Activated CD4-positive, alpha-beta T cell treated with anti-CD3 and anti-CD28 coated beads, Interleukin-2, Interleukin-4, amounts not matched to agents 100 ng/mL and 50 ng/mL, durations not matched to agents 16 hours and 8 hours (primary cell): Measurements from ENCODE around the gene LRRC37A3.
"Not testable (repeated sequence)": the region's sequence is repeated elsewhere in the genome, so short reads cannot be mapped to it uniquely, and the experiment has no call there.

Source experiments
- DNase-seq: peaks from one replicate; pipeline ENCODE4 v3.0.0-alpha.2; 2020; ENCODE audit warnings: low spot score

Gene LRRC37A3

GRCh38 chr17:64925244-64925643 lies 6.0 kb upstream of the LRRC37A3 start:
- not testable (repeated sequence) for DNase-seq

DNA sequence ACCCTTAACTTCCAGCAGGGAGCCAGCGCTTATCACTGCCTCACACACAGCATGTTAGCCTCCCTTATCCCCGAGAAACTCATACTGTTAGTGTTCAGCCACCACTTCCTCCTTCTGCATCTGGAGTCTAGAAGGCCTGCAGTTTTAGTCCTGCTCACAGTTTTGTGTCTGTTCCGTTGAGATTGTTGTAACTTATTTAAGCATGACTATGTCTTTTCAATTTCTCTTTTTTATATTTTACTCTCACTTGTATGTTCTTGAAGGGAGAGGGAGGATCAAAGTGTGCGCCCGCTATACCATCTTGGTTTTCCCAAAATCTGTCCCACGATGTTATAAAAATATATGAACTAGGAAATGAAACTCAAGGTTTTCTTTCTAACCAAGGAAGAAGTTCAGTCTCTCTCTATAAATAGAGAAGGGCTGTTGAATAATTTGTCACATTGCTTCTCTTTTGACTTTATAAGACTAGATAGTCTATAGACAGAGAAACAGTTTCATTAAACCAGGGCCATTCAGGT lies 3.8 kb upstream of the LRRC37A3 start:
- not testable (repeated sequence) for DNase-seq

DNA sequence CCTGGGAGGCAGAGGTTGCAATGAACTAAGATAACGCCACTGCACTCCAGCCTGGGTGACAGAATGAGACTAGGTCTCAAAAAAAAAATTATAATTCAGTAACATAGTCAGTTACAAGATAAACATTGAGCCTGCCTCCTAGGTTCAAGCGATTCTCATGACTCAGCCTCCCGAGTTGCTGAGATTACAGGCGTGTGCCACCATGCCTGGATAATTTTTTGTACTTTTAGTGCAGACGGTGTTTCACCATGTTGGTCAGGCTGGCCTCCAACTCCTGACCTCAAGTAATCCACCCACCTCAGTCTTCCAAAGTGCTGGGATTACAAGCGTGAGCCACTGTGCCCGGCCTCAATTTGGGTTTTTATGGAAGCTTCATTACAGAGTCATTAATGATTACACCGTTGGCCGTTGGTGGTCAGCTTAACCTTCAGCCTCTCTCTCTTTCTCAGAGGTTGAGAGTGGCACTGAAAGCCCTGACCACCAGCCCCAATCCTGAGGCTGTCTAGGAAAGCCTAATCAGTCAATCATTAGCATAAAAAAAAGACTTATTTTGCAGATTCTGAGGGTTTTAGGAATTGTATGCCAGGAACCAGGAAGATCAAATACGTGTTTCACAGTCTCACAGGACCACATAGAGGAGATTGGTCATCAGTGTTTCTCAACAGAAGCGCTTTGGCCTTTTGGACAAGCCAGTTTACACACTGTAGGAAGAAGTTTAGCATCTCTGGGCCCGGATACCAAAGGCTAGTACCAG lies 1.3 kb upstream of the LRRC37A3 start:
- DNase-seq: no peak

- no peak for DNase-seq
These were observed 744 bp upstream of the LRRC37A3 start for GRCh38 chr17:64920026-64920418.

DNA sequence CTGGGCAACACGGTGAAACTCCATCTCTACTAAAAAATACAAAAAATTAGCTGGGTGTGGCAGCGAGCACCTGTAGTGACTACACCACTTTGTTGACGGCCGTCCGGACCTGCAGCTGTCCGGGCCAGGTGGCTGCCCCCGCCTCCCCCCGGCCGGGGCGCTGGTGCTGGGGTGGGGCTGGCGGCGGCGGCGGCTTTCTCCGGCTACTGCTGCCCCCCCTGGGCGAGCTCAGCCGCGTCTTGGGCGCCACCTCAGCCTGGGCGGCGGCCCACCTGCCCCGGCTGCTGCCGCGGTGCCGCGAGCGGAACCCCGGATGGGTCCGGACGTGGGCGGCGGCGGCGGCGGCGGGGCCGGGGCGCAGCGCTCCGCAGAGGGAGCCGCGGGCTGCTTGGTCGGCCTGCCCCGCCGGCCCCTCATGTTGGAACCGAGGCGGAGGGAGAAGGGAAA lies 413 bp downstream of the LRRC37A3 start:
- DNase-seq: peak; percentile 29

GRCh38 chr17:64917540-64917939 lies 1.7 kb downstream of the LRRC37A3 start:
- DNase-seq: not testable (repeated sequence)

DNA sequence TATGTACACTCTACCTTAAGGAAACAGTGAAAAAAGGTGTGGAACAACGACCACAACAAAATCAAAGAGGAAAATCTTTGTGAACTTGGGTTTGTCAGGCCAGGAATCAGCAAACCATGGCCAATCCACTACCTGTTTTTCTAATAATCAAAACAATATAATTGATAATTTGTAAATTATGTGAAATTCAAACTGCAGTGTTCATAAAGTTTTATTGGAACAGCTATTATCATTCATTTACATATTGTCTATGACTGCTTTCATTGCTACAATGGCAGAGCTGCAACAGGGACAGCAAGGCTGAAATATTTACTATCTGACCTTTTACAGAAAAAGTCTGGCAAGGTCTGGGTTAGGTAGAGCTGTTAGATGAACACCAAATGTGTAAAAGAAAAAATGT lies 4.0 kb downstream of the LRRC37A3 start:
- DNase-seq: not testable (repeated sequence)

DNA sequence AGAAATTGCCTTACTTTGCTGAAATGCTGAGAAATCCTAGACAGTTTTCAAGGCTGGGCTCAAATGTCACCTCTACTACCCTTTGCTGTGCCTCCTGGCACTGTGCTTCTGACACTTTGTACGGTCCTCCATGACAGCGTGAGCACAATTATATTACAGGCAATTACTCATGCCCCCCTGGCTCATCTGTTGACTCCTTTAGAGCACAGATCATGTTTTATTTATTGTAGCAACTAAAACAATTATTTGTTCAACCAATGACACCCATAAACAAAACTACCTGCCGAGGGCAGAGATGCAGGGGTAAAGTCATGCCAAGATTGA lies 9.1 kb downstream of the LRRC37A3 start:
- DNase-seq: not testable (repeated sequence)

GRCh38 chr17:64909511-64910190 lies 9.6 kb downstream of the LRRC37A3 start:
- not testable (repeated sequence) for DNase-seq

GRCh38 chr17:64904069-64904468 lies 15.2 kb downstream of the LRRC37A3 start:
- not testable (repeated sequence) for DNase-seq

DNA sequence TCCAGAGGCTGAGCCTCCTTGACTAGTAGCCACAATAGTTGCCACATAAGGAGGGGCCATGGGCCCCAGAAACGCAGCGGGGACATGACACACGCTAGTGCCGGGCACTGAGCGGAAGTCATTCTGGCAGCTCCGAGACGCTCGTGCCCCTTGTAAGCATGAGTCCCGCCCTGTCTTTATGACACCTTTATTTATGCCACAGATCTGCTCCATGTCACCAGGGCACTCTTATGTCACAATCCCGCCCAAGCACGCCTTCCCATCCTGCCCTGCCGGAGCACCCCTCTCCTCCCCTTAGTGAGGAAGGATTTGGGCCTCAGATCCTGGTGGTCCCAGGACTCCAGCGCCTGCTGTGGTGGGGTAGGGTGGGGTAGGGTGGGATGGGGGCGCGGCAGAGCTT lies 22.1 kb downstream of the LRRC37A3 start:
- DNase-seq: not testable (repeated sequence)

DNA sequence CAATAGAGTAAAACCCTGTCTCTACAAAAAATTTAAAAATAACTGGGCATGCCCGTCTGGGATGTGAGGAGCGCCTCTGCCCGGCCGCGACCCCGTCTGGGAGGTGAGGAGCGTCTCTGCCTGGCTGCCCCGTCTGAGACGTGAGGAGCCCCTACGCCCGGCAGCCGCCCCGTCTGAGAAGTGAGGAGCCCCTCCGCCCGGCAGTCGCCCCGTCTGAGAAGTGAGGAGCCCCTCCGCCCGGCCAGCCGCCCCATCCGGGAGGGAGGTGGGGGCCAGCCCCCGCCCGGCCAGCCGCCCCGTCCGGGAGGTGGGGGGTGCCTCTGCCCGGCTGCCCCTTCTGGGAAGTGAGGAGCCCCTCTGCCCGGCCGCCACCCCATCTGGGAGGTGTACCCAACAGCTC lies 45.1 kb downstream of the LRRC37A3 start:
- DNase-seq: not testable (repeated sequence)

- peak; percentile 67 for DNase-seq
These were observed 71.5 kb downstream of the LRRC37A3 start for GRCh38 chr17:64847504-64848466.

GRCh38 chr17:64846892-64847291 lies 72.4 kb downstream of the LRRC37A3 start:
- DNase-seq: not testable (repeated sequence)

DNA sequence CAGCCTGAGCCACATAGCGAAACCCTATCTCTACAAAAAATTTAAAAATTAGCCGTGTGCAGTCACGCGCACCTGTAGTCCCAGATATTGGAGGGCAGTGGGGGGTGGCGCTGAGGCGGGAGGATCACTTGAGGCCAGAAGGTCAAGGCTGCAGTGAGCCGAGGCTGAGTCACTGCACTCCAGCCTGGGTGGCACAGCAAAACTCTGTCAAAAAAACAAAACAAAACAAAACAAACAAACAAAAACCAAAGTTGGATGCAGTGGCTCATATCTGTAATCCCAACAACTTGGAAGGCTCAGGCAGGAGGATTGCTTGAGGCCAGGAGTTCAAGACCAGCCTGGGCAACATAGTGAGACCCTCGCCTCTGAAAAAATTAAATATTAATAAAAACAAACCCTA lies 75.4 kb downstream of the LRRC37A3 start:
- not testable (repeated sequence) for DNase-seq

- DNase-seq: not testable (repeated sequence)
These were observed 76.4 kb downstream of the LRRC37A3 start for GRCh38 chr17:64842900-64843299.

- DNase-seq: not testable (repeated sequence)
These were observed 78.3 kb downstream of the LRRC37A3 start for GRCh38 chr17:64840960-64841359.

DNA sequence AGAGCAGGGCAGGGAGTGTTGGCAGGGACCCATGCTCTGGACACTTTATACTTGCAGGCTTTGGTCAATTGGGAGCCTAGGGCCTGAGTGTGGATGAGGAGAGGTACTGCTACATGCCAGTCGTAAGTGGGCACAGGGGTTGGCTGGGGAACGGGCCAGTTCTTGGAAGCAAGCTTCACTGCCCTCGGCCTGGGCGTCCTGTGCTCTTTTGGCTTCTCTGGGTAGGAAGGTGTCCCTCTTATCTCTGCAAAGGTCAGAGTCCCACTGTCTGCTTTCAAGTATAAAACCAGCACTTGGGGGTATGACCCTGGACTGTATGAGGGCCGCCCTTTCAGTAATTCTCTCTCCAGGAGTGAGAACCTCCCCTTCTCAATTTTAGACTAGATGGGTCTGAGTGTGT lies 80.8 kb downstream of the LRRC37A3 start:
- DNase-seq: not testable (repeated sequence)

GRCh38 chr17:64837018-64837761 lies 82.1 kb downstream of the LRRC37A3 start:
- peak; percentile 86 for DNase-seq

DNA sequence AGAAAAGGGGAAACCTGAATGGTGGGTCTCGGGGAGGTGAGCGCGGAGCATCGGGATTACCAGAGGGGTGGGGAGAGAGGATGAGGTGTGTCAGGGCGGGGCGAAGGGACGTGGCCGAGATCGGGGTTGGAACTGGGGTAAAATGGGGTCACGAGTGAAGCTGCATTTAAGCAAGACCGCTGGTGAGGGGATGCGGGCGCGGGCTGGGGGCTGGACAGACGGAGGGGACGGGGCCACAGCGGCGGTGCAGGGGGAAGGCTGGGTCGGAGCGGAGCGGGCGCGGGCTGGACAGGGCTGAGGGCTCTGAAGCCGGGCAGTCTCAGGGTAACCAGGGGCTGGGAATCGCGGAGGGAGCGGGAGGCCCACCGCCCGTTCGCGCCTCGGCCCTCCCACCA lies 82.7 kb downstream of the LRRC37A3 start:
- DNase-seq: peak; percentile 12

GRCh38 chr17:64834060-64834459 lies 85.2 kb downstream of the LRRC37A3 start:
- not testable (repeated sequence) for DNase-seq
